HL-60 (cell line): ENCODE results near the gene TOP2A.

Source experiments
- DNase-seq, 2 experiments: peaks; one replicate each; pipeline ENCODE4 v3.0.0-alpha.2; 2010 to 2020; ENCODE audit warnings: low read depth in 1 of 2, low spot score in 1 of 2
- H3K27ac ChIP-seq: fragments of 250-450 bp; sonication (Bioruptor Pico); replicated peaks from 2 replicates; pipeline ENCODE4 v1.5.1; 2020; ENCODE audit warnings: mild to moderate bottlenecking, moderate library complexity
- H3K27me3 ChIP-seq: fragments of 250-450 bp; sonication (Bioruptor Pico); 2 replicates; pipeline ENCODE4 v1.5.1; 2021; ENCODE audit warnings: mild to moderate bottlenecking, moderate library complexity; ENCODE audit not compliant: insufficient read depth, poor library complexity, severe bottlenecking
- H3K4me3 ChIP-seq: replicated peaks from 2 replicates; pipeline ENCODE4 v1.5.1; 2011; ENCODE audit warnings: mild to moderate bottlenecking, control low read depth, low read length; ENCODE audit not compliant: insufficient read depth
- CTCF ChIP-seq: IDR thresholded peaks from one replicate; pipeline ENCODE4 v1.5.1; 2011; ENCODE audit warnings: low read length, control low read depth, inconsistent platforms; ENCODE audit not compliant: insufficient read depth
- GABPA ChIP-seq: IDR thresholded peaks from 2 replicates; pipeline ENCODE4 v1.6.1; 2012; ENCODE audit warnings: low read depth
- POLR2AphosphoS5 ChIP-seq: IDR thresholded peaks from 2 replicates; pipeline ENCODE4 v1.6.1; 2012; ENCODE audit warnings: low read depth
- SPI1 ChIP-seq: IDR thresholded peaks from 2 replicates; pipeline ENCODE4 v1.6.1; 2012; ENCODE audit warnings: low read depth, mild to moderate bottlenecking, borderline replicate concordance
- TF ChIP-seq, protein P1 (sequence below): IDR thresholded peaks from 2 replicates; pipeline ENCODE4 v1.6.1; 2012; ENCODE audit warnings: low read depth; ENCODE audit not compliant: insufficient replicate concordance

The TOP2A gene

DNA sequence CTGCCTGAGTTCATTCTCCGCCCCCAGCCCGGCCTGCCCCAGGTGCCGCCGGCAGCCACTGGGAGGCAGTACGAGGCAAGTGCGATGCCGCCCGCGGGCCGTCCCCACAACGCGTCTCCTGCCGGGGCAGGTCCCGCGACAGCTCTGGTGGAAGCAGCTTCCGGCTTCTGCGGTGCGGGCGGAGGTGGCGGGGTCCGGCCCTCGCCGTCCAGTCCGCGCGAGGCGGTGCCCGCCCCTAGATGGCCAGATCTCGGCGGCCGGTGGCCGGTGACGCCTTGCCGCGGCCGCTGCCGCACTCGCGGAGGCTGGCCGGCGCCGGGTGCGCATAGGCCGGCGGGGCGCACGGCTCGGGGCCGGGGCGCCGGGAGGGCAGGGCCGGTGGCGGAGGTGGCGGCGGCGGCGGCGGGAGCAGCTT lies 55.0 kb downstream of the TOP2A start:
- DNase-seq: peak; percentile 71 to 87
- Histone ChIP-seq H3K27ac (no peak overlapping the region), H3K4me3 (peak overlapping the region; percentile 53), H3K27me3 (no peaks in the 10 kb centered on the region)
- TF ChIP-seq SPI1: no peak
- TF ChIP-seq CTCF: peak; percentile 67

DNA sequence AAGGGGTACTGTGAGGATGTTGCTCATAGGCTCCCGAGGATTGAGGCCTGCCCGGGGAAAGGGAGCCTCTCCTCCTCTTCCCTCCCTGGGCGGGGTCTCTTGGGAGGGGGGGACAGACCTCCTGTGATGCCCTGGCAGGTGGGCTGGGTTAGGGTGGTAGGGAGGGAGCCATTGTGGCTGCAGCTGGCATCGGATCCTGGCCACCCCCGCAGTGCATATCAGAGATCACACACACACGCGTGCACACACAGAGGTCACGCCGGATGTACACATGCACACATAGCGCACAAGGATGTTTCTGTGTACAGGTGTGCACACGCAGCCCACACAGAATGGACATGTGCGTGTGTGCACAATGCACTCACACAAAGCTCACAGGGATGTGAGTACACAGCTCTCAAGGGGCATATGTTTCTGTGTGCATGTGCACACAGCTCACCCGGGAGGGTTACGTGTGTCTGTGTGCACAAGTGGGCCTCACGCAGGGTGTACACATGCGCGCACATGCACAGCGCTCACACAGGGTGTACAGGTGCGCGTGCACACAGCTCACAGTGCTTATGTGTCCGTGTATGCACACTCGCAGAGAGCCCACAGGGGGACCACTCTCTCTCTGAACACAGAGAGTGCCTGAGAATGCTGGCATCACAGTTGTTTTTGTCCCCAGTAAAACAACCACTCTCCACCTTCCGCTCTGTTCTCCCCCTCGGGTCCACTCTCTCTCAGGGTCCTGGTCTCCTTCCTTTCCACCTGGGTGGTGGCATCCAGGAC lies 55.6 kb downstream of the TOP2A start:
- TF ChIP-seq GABPA (no peak), SPI1 (no peak), POLR2AphosphoS5 (no peak), CTCF (no peak)
- TF ChIP-seq, protein P1, sequence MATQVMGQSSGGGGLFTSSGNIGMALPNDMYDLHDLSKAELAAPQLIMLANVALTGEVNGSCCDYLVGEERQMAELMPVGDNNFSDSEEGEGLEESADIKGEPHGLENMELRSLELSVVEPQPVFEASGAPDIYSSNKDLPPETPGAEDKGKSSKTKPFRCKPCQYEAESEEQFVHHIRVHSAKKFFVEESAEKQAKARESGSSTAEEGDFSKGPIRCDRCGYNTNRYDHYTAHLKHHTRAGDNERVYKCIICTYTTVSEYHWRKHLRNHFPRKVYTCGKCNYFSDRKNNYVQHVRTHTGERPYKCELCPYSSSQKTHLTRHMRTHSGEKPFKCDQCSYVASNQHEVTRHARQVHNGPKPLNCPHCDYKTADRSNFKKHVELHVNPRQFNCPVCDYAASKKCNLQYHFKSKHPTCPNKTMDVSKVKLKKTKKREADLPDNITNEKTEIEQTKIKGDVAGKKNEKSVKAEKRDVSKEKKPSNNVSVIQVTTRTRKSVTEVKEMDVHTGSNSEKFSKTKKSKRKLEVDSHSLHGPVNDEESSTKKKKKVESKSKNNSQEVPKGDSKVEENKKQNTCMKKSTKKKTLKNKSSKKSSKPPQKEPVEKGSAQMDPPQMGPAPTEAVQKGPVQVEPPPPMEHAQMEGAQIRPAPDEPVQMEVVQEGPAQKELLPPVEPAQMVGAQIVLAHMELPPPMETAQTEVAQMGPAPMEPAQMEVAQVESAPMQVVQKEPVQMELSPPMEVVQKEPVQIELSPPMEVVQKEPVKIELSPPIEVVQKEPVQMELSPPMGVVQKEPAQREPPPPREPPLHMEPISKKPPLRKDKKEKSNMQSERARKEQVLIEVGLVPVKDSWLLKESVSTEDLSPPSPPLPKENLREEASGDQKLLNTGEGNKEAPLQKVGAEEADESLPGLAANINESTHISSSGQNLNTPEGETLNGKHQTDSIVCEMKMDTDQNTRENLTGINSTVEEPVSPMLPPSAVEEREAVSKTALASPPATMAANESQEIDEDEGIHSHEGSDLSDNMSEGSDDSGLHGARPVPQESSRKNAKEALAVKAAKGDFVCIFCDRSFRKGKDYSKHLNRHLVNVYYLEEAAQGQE: no peak
- Histone ChIP-seq H3K27ac (no peak overlapping the region), H3K4me3 (peak overlapping the region; percentile 53), H3K27me3 (no peaks in the 10 kb centered on the region)
- DNase-seq: no peak

- H3K4me3 ChIP-seq: no peak overlapping the region
- no peak for DNase-seq
- TF ChIP-seq SPI1: no peak
- TF ChIP-seq, protein P1: no peak
- no peak for TF ChIP-seq GABPA
- no peaks in the 10 kb centered on the region for H3K27me3 ChIP-seq
- H3K27ac ChIP-seq: no peak overlapping the region
Measured at GRCh38 chr17:40361063-40361924, 56.4 kb downstream of the TOP2A start.

DNA sequence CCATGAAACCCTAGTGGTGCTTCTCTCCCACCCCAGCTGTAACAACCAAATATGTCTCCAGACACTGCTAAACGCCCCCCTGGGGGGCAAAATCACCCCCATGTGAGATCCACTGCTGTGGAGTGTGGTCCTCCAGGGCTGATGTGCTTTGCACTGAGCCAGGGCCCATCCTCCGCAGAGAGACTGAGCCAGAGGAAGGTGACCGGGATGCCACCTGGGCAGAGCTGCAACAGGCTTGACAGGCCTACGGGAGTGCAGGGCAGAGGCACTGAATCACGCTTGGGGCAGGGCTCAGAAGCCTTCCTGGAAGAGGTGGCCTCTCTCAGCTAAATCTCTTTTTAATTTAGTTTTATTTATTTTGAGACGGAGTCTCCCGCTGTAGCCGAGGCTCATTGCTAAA lies 57.6 kb downstream of the TOP2A start:
- TF ChIP-seq GABPA (no peak), CTCF (no peak), SPI1 (no peak)
- TF ChIP-seq, protein P1: no peak
- Histone ChIP-seq H3K27ac (no peak overlapping the region), H3K4me3 (no peak overlapping the region), H3K27me3 (no peaks in the 10 kb centered on the region)
- no peak for DNase-seq
